Endodermal cell (in vitro differentiated cells): ENCODE results near the gene RPS15. TPM values are rescaled to one million over a fixed set of nuclear protein-coding genes. Genes with fewer than 3 reads are reported as not detected.

ENCODE experiments used
- DNase-seq: peaks from one replicate; pipeline ENCODE4 v3.0.0-alpha.2; 2017
- H3K27ac ChIP-seq: 2 replicates; pipeline ENCODE4 v1.5.1; 2013; ENCODE audit warnings: mild to moderate bottlenecking, low read depth, low read length, moderate library complexity
- H3K27me3 ChIP-seq: 2 replicates; pipeline ENCODE4 v1.6.1; 2013; ENCODE audit warnings: mild to moderate bottlenecking, low read length, moderate library complexity; ENCODE audit not compliant: insufficient read depth, control insufficient read depth, poor library complexity, severe bottlenecking
- H3K36me3 ChIP-seq: 2 replicates; pipeline ENCODE4 v1.7.0; 2013; ENCODE audit warnings: mild to moderate bottlenecking, low read length, moderate library complexity; ENCODE audit not compliant: control insufficient read depth, insufficient read depth
- H3K4me1 ChIP-seq: one replicate; pipeline ENCODE4 v1.7.0; 2013; ENCODE audit warnings: low read length; ENCODE audit not compliant: control insufficient read depth, insufficient read depth
- H3K4me3 ChIP-seq: 2 replicates; pipeline ENCODE4 v1.5.1; 2013; ENCODE audit warnings: mild to moderate bottlenecking, low read length, moderate library complexity
- H3K9ac ChIP-seq: 2 replicates; pipeline ENCODE4 v1.6.1; 2013; ENCODE audit warnings: mild to moderate bottlenecking, low read length, moderate library complexity; ENCODE audit not compliant: poor library complexity, severe bottlenecking; ENCODE audit errors: extremely low read depth
- H3K9me3 ChIP-seq: 2 replicates; pipeline ENCODE4 v1.6.1; 2013; ENCODE audit warnings: mild to moderate bottlenecking, low read length, moderate library complexity; ENCODE audit not compliant: control insufficient read depth
- H3K27ac Mint-ChIP-seq: 2 replicates; pipeline ENCODE4 v1.8.0; 2020; ENCODE audit warnings: mixed read lengths
- H3K27me3 Mint-ChIP-seq: 2 replicates; pipeline ENCODE4 v1.8.0; 2021; ENCODE audit warnings: mild to moderate bottlenecking, mixed read lengths; ENCODE audit not compliant: insufficient read depth
- H3K36me3 Mint-ChIP-seq: 2 replicates; pipeline ENCODE4 v1.8.0; 2020; ENCODE audit warnings: low read depth, mixed read lengths
- H3K4me1 Mint-ChIP-seq: 2 replicates; pipeline ENCODE4 v1.8.0; 2020; ENCODE audit warnings: mixed read lengths
- H3K4me3 Mint-ChIP-seq: 2 replicates; pipeline ENCODE4 v1.8.0; 2020; ENCODE audit warnings: mild to moderate bottlenecking, moderate library complexity, mixed read lengths
- H3K9me3 Mint-ChIP-seq: 2 replicates; pipeline ENCODE4 v1.8.0; 2020; ENCODE audit warnings: mild to moderate bottlenecking, mixed read lengths
- CTCF ChIP-seq: fragments of 200-600 bp; sonication (generic); conservative IDR thresholded peaks from 2 replicates; pipeline ENCODE4 v1.5.0; 2021; ENCODE audit warnings: antibody characterized with exemption, mild to moderate bottlenecking
- WGBS, 2 experiments: methylation state at CpG; one replicate each; pipeline versions ENCODE4 v1.1.5 to v1.1.7; 2013; ENCODE audit warnings: missing lambda C conversion rate in 2 of 2, mixed read lengths in 1 of 2; ENCODE audit not compliant: insufficient coverage in 1 of 2, insufficient read length in 1 of 2; 5-methylcytosine and 5-hydroxymethylcytosine counted together
- total RNA-seq, 2 donors: library from RNA; stranded (reverse); fragmentation: NEBNext Ultra II Directional in 1 of 2; extraction: Animal tissue kit (Norgen Biotek cat#: 25700) in 1 of 2; gene quantifications; 2 replicates in 1 of 2; 3 replicates in 1 of 2; pipeline ENCODE4 v1.2.1, GENCODE V29; 2021

Gene RPS15
- total RNA-seq, 2 donors from 2014 or later, result 1,298 to 1,321 TPM

DNA sequence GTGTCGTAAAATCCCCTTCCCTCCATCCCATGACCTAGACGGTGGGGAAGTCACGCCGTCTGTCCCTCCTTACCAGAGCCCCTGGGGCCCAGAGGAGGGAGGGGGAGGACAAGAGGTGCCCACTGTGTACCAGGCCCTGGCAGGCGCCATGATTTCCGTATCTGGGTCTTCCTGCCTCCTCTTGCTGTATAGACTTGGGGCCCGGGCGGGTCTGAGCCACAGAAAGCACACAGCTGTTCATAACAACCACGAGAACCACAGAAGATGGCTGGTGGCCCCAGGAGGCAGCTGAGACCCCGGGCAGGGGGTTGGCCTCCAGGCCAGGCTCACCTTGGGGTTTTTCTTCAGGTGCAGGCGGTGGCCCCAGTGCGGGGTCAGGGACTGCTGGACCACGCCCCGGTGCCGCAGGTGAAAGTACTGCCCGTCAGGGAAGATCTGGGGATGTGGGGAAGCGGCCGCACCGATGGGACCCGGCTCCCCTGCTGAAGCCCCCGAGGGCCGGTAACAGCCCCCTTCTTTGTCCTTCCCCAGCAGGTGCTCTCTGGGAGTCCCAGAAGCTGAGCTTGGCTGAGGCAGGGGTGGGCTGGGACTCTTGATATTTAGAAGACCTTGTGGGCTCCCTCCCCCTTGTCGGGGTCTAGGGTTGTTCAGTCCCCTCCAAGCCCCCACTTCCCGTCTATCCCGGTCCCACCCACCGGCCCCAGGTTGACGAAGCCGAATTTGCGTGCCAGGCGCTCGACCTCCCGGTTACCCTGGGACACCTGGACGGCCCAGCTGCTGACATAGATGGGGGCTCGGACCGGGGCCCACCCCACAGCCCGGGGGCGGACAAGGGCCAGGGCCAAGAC, 51.5 kb downstream of the RPS15 start:
- Histone ChIP-seq H3K9me3 (no peaks in the 10 kb centered on the region), H3K27me3 (peaks cover 16% of the 10 kb centered on the region), H3K4me1 (no peaks in the 10 kb centered on the region), H3K4me3 (peak overlapping the region; percentile 87), H3K9ac (peak overlapping the region; percentile 55), H3K36me3 (no peaks in the 10 kb centered on the region), H3K27ac (peak overlapping the region; percentile 95)
- H3K27ac Mint-ChIP-seq, result no peak overlapping the region
- H3K36me3 Mint-ChIP-seq, result no peaks in the 10 kb centered on the region
- no peak for TF ChIP-seq CTCF
- H3K9me3 Mint-ChIP-seq, result no peaks in the 10 kb centered on the region
- H3K4me3 Mint-ChIP-seq, result peak overlapping the region; percentile 74
- no peak for DNase-seq
- H3K27me3 Mint-ChIP-seq, result peaks cover 29% of the 10 kb centered on the region
- H3K4me1 Mint-ChIP-seq, result peaks cover 5% of the 10 kb centered on the region
- 41 to 52% methylated on average over 5 to 37 of the region's 37 CpGs for WGBS, 2 experiments

Other genes with a start within 250 kb of the RPS15 start
- 10 to 100 TPM; 78.8 to 81.4 TPM for gene STK11, start 232.6 kb upstream of the RPS15 start, total RNA-seq
- 10 to 100 TPM; 21.5 to 28.5 TPM for gene CBARP, start 200.4 kb upstream of the RPS15 start, total RNA-seq
- 100 to 1,000 TPM; 144 to 159 TPM for gene ATP5F1D, start 196.6 kb upstream of the RPS15 start, total RNA-seq
- gene MIDN, start 189.8 kb upstream of the RPS15 start, total RNA-seq, result 100 to 1,000 TPM; 183 to 185 TPM
- 100 to 1,000 TPM; 282 to 301 TPM for gene CIRBP, start 169.1 kb upstream of the RPS15 start, total RNA-seq
- gene FAM174C, start 162.9 kb upstream of the RPS15 start, total RNA-seq, result 10 to 100 TPM; 45.1 to 46.0 TPM
- gene EFNA2, start 152.5 kb upstream of the RPS15 start, total RNA-seq, result 10 to 100 TPM; 28.6 to 30.7 TPM
- 10 to 100 TPM; 57.0 to 62.5 TPM for gene NDUFS7, start 54.5 kb upstream of the RPS15 start, total RNA-seq
- 10 to 100 TPM; 38.4 to 49.6 TPM for gene GAMT, start 36.9 kb upstream of the RPS15 start, total RNA-seq
- 100 to 1,000 TPM; 154 to 179 TPM for gene DAZAP1, start 30.8 kb upstream of the RPS15 start, total RNA-seq
- under 1 TPM; 0.38 to 0.57 TPM for gene APC2, start 11.7 kb downstream of the RPS15 start, total RNA-seq
- 10 to 100 TPM; 40.0 to 51.1 TPM for gene C19orf25, start 40.8 kb downstream of the RPS15 start, total RNA-seq
- gene PCSK4, start 52.0 kb downstream of the RPS15 start, total RNA-seq, result 10 to 100 TPM; 25.2 to 31.6 TPM
- gene REEP6, start 52.8 kb downstream of the RPS15 start, total RNA-seq, result 10 to 100 TPM; 24.7 to 49.4 TPM
- gene ADAMTSL5, start 74.6 kb downstream of the RPS15 start, total RNA-seq, result 1 to 10 TPM; 4.1 to 4.8 TPM
- gene PLK5, start 85.7 kb downstream of the RPS15 start, total RNA-seq, result under 1 TPM in 1 of 2 donors, not detected in 1; 0.48 TPM
- 100 to 1,000 TPM in 1 of 2 donors, 10 to 100 TPM in 1; 94.1 to 103 TPM for gene MEX3D, start 129.9 kb downstream of the RPS15 start, total RNA-seq
- 100 to 1,000 TPM; 108 TPM for gene MBD3, start 154.5 kb downstream of the RPS15 start, total RNA-seq
- gene UQCR11, start 167.1 kb downstream of the RPS15 start, total RNA-seq, result 100 to 1,000 TPM; 171 to 195 TPM
- 100 to 1,000 TPM; 233 to 268 TPM for gene TCF3, start 214.2 kb downstream of the RPS15 start, total RNA-seq